Lower lobe of right lung (tissue), 2 donors: ENCODE data around the gene SH3RF3. TPM values are rescaled to one million over a fixed set of nuclear protein-coding genes. Genes with fewer than 3 reads are reported as not detected.

Experiments
- ATAC-seq, 2 donors: fragments of 200-7000 bp; cut with Tn5 transposase; one replicate each; pipeline ENCODE4 v1.9.1; 2020 to 2022; ENCODE audit warnings: mild to moderate bottlenecking in 2 of 2, moderate library complexity in 2 of 2
- DNase-seq: peaks from one replicate; pipeline ENCODE4 v3.0.0-alpha.2; 2020
- H3K27ac ChIP-seq: fragments of 200-600 bp; one replicate; pipeline ENCODE4 v1.8.0; 2022
- H3K27me3 ChIP-seq: fragments of 200-600 bp; one replicate; pipeline ENCODE4 v1.8.0; 2022; ENCODE audit warnings: low read depth
- H3K36me3 ChIP-seq: fragments of 200-600 bp; one replicate; pipeline ENCODE4 v1.8.0; 2022; ENCODE audit warnings: mild to moderate bottlenecking
- H3K4me1 ChIP-seq: fragments of 200-600 bp; one replicate; pipeline ENCODE4 v1.8.0; 2022
- H3K4me3 ChIP-seq: fragments of 200-600 bp; one replicate; pipeline ENCODE4 v1.8.0; 2022; ENCODE audit warnings: mild to moderate bottlenecking
- H3K9me3 ChIP-seq: fragments of 200-600 bp; one replicate; pipeline ENCODE4 v1.8.0; 2022
- CTCF ChIP-seq: fragments of 200-600 bp; IDR thresholded peaks from one replicate; pipeline ENCODE4 v1.8.0; 2022; ENCODE audit warnings: antibody characterized with exemption, mild to moderate bottlenecking
- intact Hi-C: fragments of 100-400 bp; cut with DNase I; formaldehyde crosslinking; loops from one replicate; pipeline ENCODE4 v1.11.0; 2022
- total RNA-seq: library from RNA; stranded (reverse); fragmentation: NEBNext Ultra II Directional; extraction: Animal tissue kit (Norgen Biotek cat#: 25700); gene quantifications from one replicate; pipeline ENCODE4 v1.2.1, GENCODE V29; 2021
- donor health status: DM: no; HTN: yes; CAD: no; lungs with severe emphysema.

SH3RF3 gene
- total RNA-seq, 1 donor from 2014 or later, result 5.7 TPM

DNA sequence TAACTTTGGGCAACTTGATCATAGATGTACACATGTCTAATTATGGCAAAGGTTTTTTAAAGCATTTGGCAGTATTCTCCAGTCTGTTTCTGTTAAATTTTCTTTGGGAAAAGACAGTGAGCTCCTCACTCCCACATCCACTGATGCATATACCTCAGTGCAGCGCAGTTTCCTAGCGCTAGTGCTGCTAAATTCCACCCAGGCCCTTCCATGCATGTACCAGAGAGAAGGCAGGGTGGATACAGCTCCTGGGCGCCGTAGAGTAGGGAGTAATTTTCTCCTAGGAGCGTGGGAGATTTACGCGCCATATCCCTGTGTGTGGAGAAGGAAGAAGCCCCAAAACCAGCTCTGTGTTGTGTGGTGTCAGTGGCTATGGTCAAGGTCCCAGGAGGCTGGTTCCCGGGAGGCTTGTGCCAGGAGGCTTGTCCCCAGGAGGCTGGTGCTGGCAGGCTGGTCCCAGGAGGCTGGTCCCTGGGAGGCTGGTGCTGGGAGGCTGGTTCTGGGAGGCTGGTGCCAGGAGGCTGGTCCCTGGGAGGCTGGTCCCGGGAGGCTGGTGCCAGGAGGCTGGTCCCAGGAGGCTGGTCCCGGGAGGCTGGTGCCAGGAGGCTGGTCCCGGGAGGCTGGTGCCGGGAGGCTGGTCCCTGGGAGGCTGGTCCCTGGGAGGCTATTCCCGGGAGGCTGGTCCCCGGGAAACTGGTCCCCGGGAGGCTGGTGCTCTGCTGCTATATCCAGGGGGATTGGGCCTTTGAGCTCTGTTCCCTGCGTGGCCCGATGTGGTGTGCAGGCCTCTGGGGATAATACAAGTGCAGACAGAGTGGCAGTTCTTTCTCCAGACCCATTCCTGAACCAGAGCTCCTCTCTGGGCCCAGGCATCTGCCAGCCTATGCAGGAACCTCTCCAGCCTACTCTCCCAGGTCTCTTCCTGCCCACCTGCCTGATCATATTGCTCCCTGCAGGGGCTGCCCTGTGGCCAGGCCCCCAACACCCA lies 323.6 kb downstream of the SH3RF3 start:
- ATAC-seq, result no peak
- Histone ChIP-seq H3K27me3 (no peaks in the 10 kb centered on the region), H3K27ac (no peak overlapping the region), H3K4me3 (no peak overlapping the region), H3K4me1 (no peaks in the 10 kb centered on the region), H3K9me3 (no peaks in the 10 kb centered on the region), H3K36me3 (peaks cover 5% of the 10 kb centered on the region)
- intact Hi-C loops, result no loop called here
- no peak for TF ChIP-seq CTCF
- DNase-seq, result no peak

- intact Hi-C loops, result no loop called here
- no peaks in the 10 kb centered on the region for H3K9me3 ChIP-seq
- H3K4me1 ChIP-seq, result no peaks in the 10 kb centered on the region
- DNase-seq (no peak), ATAC-seq (no peak)
- H3K4me3 ChIP-seq, result no peak overlapping the region
- no peak for TF ChIP-seq CTCF
- peaks cover 5% of the 10 kb centered on the region for H3K36me3 ChIP-seq
- H3K27ac ChIP-seq, result no peak overlapping the region
- H3K27me3 ChIP-seq, result no peaks in the 10 kb centered on the region
These were observed 324.5 kb downstream of the SH3RF3 start for GRCh38 chr2:109453371-109453995.

DNA sequence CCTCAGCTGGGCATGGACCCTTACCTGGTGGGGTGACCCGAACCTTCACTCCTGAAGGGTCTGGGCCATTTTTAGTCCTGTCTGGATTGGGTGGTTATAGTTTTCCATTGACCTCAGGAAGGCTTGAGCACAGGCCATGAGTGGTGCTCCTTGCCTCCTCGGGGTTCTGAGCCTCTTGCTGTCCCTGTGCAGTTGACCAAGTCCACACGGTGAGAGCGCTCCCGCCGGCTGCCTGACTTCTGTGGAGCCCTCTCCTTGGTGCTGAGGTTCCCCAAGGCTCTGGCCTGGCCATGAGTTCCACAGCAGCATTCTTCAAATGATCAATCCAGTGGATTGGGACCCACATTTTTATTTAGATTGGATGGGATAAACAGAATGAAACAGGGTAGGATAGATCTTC lies 325.3 kb downstream of the SH3RF3 start:
- TF ChIP-seq CTCF, result no peak
- Histone ChIP-seq H3K4me3 (no peak overlapping the region), H3K36me3 (peaks cover 5% of the 10 kb centered on the region), H3K27me3 (no peaks in the 10 kb centered on the region), H3K27ac (no peak overlapping the region), H3K9me3 (no peaks in the 10 kb centered on the region), H3K4me1 (no peaks in the 10 kb centered on the region)
- DNase-seq, result no peak
- ATAC-seq, result no peak
- intact Hi-C loops, result no loop called here

- H3K9me3 ChIP-seq, result no peaks in the 10 kb centered on the region
- intact Hi-C loops, result no loop called here
- TF ChIP-seq CTCF, result no peak
- H3K4me1 ChIP-seq, result no peaks in the 10 kb centered on the region
- no peak overlapping the region for H3K4me3 ChIP-seq
- peaks cover 5% of the 10 kb centered on the region for H3K36me3 ChIP-seq
- H3K27me3 ChIP-seq, result no peaks in the 10 kb centered on the region
- ATAC-seq (no peak), DNase-seq (no peak)
- no peak overlapping the region for H3K27ac ChIP-seq
These were observed 325.9 kb downstream of the SH3RF3 start for GRCh38 chr2:109454765-109455394.

DNA sequence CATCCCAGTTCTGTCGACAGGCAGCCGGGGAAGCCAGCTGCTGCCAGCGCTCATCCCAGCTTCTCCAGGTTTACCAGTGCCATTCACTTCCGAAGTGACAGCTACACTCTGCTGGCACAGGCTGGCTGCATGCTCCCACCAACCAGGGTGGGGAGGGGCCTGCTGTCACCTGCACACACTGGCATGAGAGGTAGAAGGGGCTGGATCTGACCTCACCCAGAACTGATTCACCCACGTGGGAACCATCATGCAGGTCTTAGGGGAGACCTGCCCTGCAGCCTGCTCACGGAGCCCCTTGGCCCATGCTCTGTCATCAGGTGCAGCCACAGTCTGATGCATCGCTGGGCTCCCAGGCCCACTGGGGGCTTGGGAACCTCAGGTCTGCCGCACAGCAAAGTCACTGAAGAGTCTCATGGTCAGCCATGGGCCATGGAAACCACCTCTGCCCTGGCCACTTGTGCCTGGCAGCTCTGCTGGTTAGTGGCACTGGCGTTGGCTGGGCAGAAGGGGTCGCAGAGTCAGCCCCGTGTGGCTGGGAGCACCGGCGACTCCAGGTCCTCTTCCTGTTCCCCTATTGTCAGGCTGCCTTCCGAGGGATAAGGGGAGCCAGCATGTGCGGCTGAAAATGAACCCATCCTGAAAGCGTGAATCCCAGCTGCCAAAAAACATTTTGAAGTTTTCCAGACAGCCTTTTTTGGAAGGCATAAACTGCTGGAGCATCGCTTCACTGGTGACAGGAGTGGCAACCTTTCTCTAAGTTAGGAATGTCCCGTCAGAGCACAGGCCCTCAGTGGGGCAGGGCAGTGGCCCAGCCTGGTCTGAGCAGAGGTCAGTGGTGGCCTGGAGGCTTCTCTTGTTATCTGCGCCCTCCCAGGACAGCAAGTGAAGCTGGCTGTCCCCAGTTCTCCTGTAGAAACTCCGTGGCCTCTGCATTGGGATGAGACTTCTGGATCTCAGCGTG lies 327.0 kb downstream of the SH3RF3 start:
- no peak for TF ChIP-seq CTCF
- Histone ChIP-seq H3K4me3 (no peak overlapping the region), H3K27me3 (no peaks in the 10 kb centered on the region), H3K36me3 (peaks cover 3% of the 10 kb centered on the region), H3K4me1 (no peaks in the 10 kb centered on the region), H3K9me3 (no peaks in the 10 kb centered on the region), H3K27ac (no peak overlapping the region)
- intact Hi-C loops, result no loop called here
- DNase-seq (no peak), ATAC-seq (no peak)
